Activated CD4-positive, CD25-positive, alpha-beta regulatory T cell treated with anti-CD3 and anti-CD28 coated beads, Interleukin-2, amount 50 U/mL, for 72 hours (primary cell): ENCODE data around the gene MCCC1.
A peak's percentile ranks its signal among the peaks of the same experiment; 100 is the strongest.
"Not testable (repeated sequence)": the region's sequence is repeated elsewhere in the genome, so short reads cannot be mapped to it uniquely, and the experiment has no call there.

Experiments used
- DNase-seq: peaks from one replicate; pipeline ENCODE4 v3.0.0; 2021

MCCC1 gene

GRCh38 chr3:183038757-183039156, 60.5 kb downstream of the MCCC1 start:
- DNase-seq: no peak

GRCh38 chr3:183038221-183038620, 61.1 kb downstream of the MCCC1 start:
- no peak for DNase-seq

- DNase-seq: no peak
Measured at GRCh38 chr3:183033746-183034145, 65.5 kb downstream of the MCCC1 start.

- no peak for DNase-seq
Measured at GRCh38 chr3:183032880-183033555, 66.3 kb downstream of the MCCC1 start.

GRCh38 chr3:183031826-183032225, 67.5 kb downstream of the MCCC1 start:
- no peak for DNase-seq

GRCh38 chr3:183028416-183028815, 70.9 kb downstream of the MCCC1 start:
- no peak for DNase-seq

- no peak for DNase-seq
Measured at GRCh38 chr3:183027276-183027675, 72.0 kb downstream of the MCCC1 start.

GRCh38 chr3:183022936-183023516, 76.3 kb downstream of the MCCC1 start:
- no peak for DNase-seq

- no peak for DNase-seq
Measured at GRCh38 chr3:183018421-183019192, 80.7 kb downstream of the MCCC1 start.

- DNase-seq: no peak
Measured at GRCh38 chr3:183015185-183015584, 84.1 kb downstream of the MCCC1 start.

- no peak for DNase-seq
Measured at GRCh38 chr3:183013856-183014255, 85.4 kb downstream of the MCCC1 start.

- DNase-seq: no peak
Measured at GRCh38 chr3:183013074-183013473, 86.2 kb downstream of the MCCC1 start.

GRCh38 chr3:183008800-183009199, 90.5 kb downstream of the MCCC1 start:
- DNase-seq: no peak

- no peak for DNase-seq
Measured at GRCh38 chr3:183008303-183008702, 91.0 kb downstream of the MCCC1 start.

GRCh38 chr3:183006396-183007002, 92.8 kb downstream of the MCCC1 start:
- no peak for DNase-seq

- no peak for DNase-seq
Measured at GRCh38 chr3:182999767-183000166, 99.5 kb downstream of the MCCC1 start.

- DNase-seq: not testable (repeated sequence)
Measured at GRCh38 chr3:182993486-182994201, 105.7 kb downstream of the MCCC1 start.

GRCh38 chr3:182989566-182989965, 109.7 kb downstream of the MCCC1 start:
- no peak for DNase-seq

- no peak for DNase-seq
Measured at GRCh38 chr3:182986021-182986420, 113.3 kb downstream of the MCCC1 start.

GRCh38 chr3:182983876-182984275, 115.4 kb downstream of the MCCC1 start:
- no peak for DNase-seq

- DNase-seq: peak; percentile 32
Measured at GRCh38 chr3:182981038-182981380, 118.3 kb downstream of the MCCC1 start.

- peak; percentile 92 for DNase-seq
Measured at GRCh38 chr3:182980204-182981037, 118.9 kb downstream of the MCCC1 start, which contains the start of gene DCUN1D1. DCUN1D1 (minus strand) TSS chr3:182980538; CDS start chr3:182980489, 49 bp downstream.
